Activated B cell treated with CpG ODN at 0.5 μM for 24 hours (primary cell): Measurements from ENCODE around the gene ADCY3. TPM values are rescaled to one million over a fixed set of nuclear protein-coding genes. Genes with fewer than 3 reads are reported as not detected.

Source experiments
- ATAC-seq: fragments of 200-7000 bp; cut with Tn5 transposase; one replicate; pipeline ENCODE4 v1.10.0; 2021; ENCODE audit warnings: low read depth, mild to moderate bottlenecking, moderate library complexity
- CTCF ChIA-PET: fragments of 350-600 bp; sonication (Branson Sonifier 250); formaldehyde crosslinking; loops from one replicate; lab custom pipeline; 2021; ENCODE audit warnings: antibody characterized with exemption; lab: Charles Lee
- POLR2A ChIA-PET: fragments of 350-600 bp; sonication (Branson Sonifier 250); formaldehyde crosslinking; loops from one replicate; lab custom pipeline; 2021; ENCODE audit warnings: antibody characterized with exemption; lab: Charles Lee
- DNase-seq: peaks from one replicate; pipeline ENCODE4 v3.0.0; 2022
- H3K27ac Mint-ChIP-seq: one replicate; pipeline ENCODE4 v1.8.0; 2020; ENCODE audit warnings: mixed read lengths
- H3K27me3 Mint-ChIP-seq: one replicate; pipeline ENCODE4 v1.8.0; 2021; ENCODE audit warnings: mixed read lengths
- H3K36me3 Mint-ChIP-seq: one replicate; pipeline ENCODE4 v1.8.0; 2021; ENCODE audit warnings: low read depth, mixed read lengths
- H3K4me1 Mint-ChIP-seq: one replicate; pipeline ENCODE4 v1.8.0; 2021; ENCODE audit warnings: mixed read lengths
- H3K4me3 Mint-ChIP-seq: one replicate; pipeline ENCODE4 v1.8.0; 2020; ENCODE audit warnings: mild to moderate bottlenecking, mixed read lengths
- H3K9me3 Mint-ChIP-seq: one replicate; pipeline ENCODE4 v1.8.0; 2020; ENCODE audit warnings: mixed read lengths
- intact Hi-C: fragments of 100-400 bp; cut with micrococcal nuclease; formaldehyde crosslinking; loops from one replicate; pipeline ENCODE4 v1.15.1; 2024
- total RNA-seq: library from RNA; stranded (reverse); gene quantifications from 2 replicates; pipeline ENCODE4 v1.2.3, GENCODE V29; 2022
- TF ChIP-seq, protein P1 (sequence below): fragments of 200-600 bp; IDR thresholded peaks from one replicate; pipeline ENCODE4 v1.8.0; 2022; ENCODE audit warnings: antibody characterized with exemption, mild to moderate bottlenecking

Gene ADCY3
- total RNA-seq, 1 donor from 2014 or later: 126 TPM

DNA sequence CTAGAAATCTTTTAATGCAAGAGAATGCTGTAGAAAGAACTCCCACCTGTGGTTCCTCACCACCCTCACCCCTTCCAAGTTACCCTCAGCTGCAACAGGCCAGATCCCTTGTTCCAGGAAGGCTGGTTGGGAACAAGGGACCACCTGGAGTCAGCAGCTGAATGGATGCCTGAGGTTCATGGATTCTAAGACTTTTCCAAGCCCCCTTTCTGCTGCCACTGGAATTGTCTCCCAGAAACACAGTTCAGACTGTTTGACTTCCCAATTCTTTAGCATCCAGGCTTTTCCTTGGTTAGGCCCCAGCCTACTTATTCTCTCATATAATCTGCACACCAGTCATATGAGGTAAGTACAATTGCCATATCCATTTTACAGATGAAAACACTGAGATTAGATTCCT, 8.0 kb upstream of the ADCY3 start:
- intact Hi-C loops: no loop called here
- Mint-ChIP-seq H3K27ac (no peak overlapping the region), H3K36me3 (no peaks in the 10 kb centered on the region)

DNA sequence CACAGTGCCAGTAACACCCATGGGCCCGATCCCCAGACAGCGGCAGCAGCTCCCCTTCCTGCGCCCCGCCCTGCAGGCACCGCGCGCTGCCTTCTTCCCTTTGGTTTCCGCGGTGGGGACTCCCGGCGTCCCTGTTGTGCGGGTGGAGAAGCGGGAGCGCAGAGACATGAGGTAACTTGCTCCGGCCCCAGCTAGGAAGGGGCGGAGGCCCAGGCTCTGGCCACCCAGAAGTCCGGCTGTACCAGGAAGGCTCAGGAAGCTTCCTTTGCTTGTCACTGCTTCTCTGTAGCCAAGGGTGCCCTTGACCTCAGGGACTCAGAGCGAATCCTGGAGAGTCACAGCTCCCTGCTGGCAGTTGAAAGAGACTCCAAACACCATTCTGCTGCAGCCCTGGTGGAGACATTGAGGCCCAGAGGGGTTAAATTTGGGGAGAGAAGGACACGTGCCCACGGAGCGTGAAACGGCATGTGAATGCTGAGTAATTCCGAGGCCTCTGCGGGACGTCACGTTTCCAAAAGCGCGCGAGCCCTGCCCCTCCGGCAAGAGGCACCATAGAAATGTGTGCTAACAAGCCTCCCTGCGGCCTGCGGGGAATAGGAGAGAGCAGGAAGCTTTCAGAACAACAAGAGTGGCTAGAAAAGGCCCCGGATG, 6.7 kb upstream of the ADCY3 start:
- CTCF ChIA-PET: no interaction called here
- Mint-ChIP-seq H3K27me3 (no peaks in the 10 kb centered on the region), H3K4me3 (peak overlapping the region; percentile 70), H3K36me3 (no peaks in the 10 kb centered on the region), H3K27ac (no peak overlapping the region), H3K9me3 (no peaks in the 10 kb centered on the region), H3K4me1 (peaks cover 10% of the 10 kb centered on the region)
- intact Hi-C loops: no loop called here
- TF ChIP-seq, protein P1, sequence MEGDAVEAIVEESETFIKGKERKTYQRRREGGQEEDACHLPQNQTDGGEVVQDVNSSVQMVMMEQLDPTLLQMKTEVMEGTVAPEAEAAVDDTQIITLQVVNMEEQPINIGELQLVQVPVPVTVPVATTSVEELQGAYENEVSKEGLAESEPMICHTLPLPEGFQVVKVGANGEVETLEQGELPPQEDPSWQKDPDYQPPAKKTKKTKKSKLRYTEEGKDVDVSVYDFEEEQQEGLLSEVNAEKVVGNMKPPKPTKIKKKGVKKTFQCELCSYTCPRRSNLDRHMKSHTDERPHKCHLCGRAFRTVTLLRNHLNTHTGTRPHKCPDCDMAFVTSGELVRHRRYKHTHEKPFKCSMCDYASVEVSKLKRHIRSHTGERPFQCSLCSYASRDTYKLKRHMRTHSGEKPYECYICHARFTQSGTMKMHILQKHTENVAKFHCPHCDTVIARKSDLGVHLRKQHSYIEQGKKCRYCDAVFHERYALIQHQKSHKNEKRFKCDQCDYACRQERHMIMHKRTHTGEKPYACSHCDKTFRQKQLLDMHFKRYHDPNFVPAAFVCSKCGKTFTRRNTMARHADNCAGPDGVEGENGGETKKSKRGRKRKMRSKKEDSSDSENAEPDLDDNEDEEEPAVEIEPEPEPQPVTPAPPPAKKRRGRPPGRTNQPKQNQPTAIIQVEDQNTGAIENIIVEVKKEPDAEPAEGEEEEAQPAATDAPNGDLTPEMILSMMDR: no peak
- POLR2A ChIA-PET: no interaction called here
- DNase-seq (no peak), ATAC-seq (peak; percentile 25)

More for the DNA sequence above, 8.0 kb upstream of the ADCY3 start:
- CTCF ChIA-PET: no interaction called here
- Mint-ChIP-seq H3K27me3 (no peaks in the 10 kb centered on the region), H3K9me3 (no peaks in the 10 kb centered on the region), H3K4me3 (no peak overlapping the region), H3K4me1 (peaks cover 10% of the 10 kb centered on the region)
- ATAC-seq (no peak), DNase-seq (no peak)
- TF ChIP-seq, protein P1: no peak
- POLR2A ChIA-PET: no interaction called here

DNA sequence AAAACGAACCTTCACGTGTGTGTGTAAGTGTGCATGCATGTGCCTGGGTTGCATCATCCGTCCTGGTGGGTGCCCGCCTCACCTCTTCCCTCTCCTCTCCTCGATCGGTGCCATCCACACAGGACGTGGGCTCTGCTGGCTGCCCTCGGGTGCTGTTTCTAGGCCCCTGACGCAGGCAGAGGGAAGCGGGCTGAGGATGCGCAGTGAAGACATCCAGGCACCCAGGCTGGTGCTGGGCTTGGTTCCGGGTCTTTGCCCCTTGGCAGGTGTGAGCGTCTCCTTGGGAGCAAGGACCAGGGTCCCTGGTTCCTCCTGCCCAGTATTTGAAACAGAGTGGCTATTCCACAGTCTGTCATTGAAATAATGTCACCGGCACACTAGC, 6.2 kb upstream of the ADCY3 start:
- POLR2A ChIA-PET: no interaction called here
- no peaks in the 10 kb centered on the region for H3K27me3 Mint-ChIP-seq

DNA sequence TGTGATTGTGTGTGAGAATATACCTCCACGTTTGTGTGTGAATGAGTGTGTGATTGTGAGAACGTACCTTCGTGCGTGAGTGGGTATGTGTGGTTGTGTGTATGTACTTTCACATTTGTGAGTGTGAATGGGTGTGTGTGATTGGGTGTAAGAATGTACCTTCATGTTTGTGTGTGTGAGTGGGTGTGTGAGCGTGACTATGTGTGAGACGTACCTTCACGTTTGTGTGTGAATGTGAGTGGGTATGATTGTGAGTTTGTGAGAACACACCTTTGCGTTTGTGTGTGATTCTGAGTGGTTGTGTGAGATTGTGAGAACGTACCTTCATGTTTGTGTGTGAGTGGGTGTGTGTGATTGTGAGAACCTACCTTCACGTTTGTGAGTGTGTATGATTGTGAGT, 5.8 kb upstream of the ADCY3 start:
- POLR2A ChIA-PET: no interaction called here
- Mint-ChIP-seq H3K27ac (no peak overlapping the region), H3K4me1 (peaks cover 14% of the 10 kb centered on the region), H3K9me3 (no peaks in the 10 kb centered on the region), H3K36me3 (no peaks in the 10 kb centered on the region), H3K4me3 (no peak overlapping the region), H3K27me3 (no peaks in the 10 kb centered on the region)
- CTCF ChIA-PET: no interaction called here
- intact Hi-C loops: no loop called here
- DNase-seq (no peak), ATAC-seq (no peak)
- TF ChIP-seq, protein P1: no peak

More for the DNA sequence above, 6.2 kb upstream of the ADCY3 start:
- CTCF ChIA-PET: no interaction called here
- peak overlapping the region; percentile 70 for H3K4me3 Mint-ChIP-seq
- intact Hi-C loops: no loop called here
- no peaks in the 10 kb centered on the region for H3K9me3 Mint-ChIP-seq
- H3K4me1 Mint-ChIP-seq: peaks cover 10% of the 10 kb centered on the region
- H3K36me3 Mint-ChIP-seq: no peaks in the 10 kb centered on the region
- DNase-seq (no peak), ATAC-seq (no peak)
- H3K27ac Mint-ChIP-seq: no peak overlapping the region
- TF ChIP-seq, protein P1: no peak

DNA sequence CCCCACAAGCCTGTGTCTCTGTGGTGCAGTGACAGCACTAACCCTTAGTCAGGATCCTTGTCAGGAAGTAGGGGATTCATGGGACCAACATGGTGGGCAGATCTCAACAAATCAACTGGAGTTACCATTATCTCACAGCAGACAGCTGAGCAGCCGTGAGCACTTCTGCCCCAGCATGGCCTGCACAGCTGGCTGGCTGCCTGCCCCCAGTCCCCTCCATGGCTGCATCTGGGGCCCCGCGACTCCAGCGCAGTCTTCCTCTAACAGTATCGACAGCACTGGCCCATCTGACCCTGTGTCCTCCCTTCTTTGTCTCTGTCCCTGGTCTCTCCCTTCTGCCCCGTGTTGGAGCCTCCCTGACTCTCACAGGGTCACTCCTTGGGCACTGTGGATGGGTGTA, 4.7 kb upstream of the ADCY3 start:
- ATAC-seq (no peak), DNase-seq (no peak)
- Mint-ChIP-seq H3K27ac (no peak overlapping the region), H3K4me3 (no peak overlapping the region), H3K9me3 (no peaks in the 10 kb centered on the region), H3K27me3 (no peaks in the 10 kb centered on the region), H3K4me1 (peaks cover 17% of the 10 kb centered on the region), H3K36me3 (no peaks in the 10 kb centered on the region)
- intact Hi-C loops: no loop called here
- CTCF ChIA-PET: no interaction called here
- TF ChIP-seq, protein P1: no peak
- POLR2A ChIA-PET: no interaction called here
